H1 (cell line): Measurements from ENCODE around the gene FOXO1.

Experiments
- CTCF ChIP-seq, 3 experiments: IDR thresholded peaks; 1 replicate in 2 of 3; 2 replicates in 1 of 3; pipeline versions ENCODE4 v1.5.1 to v1.6.1; 2011; ENCODE audit warnings: low read length in 3 of 3, mild to moderate bottlenecking in 3 of 3, inconsistent platforms in 2 of 3, low read depth in 1 of 3, moderate library complexity in 1 of 3; ENCODE audit not compliant: insufficient read depth in 1 of 3; ENCODE audit errors: control extremely low read depth in 1 of 3
- EZH2 ChIP-seq: fragments of 200-600 bp; sonication (generic); IDR thresholded peaks from 2 replicates; pipeline ENCODE4 v1.7.1; 2012; ENCODE audit warnings: low read depth, mild to moderate bottlenecking, moderate library complexity, low read length, inconsistent platforms; ENCODE audit not compliant: severe bottlenecking
- JUND ChIP-seq: IDR thresholded peaks from 2 replicates; pipeline ENCODE4 v1.6.1; 2011; ENCODE audit warnings: mild to moderate bottlenecking, improper control_type of control experiment, low read length
- NRF1 ChIP-seq: IDR thresholded peaks from 2 replicates; pipeline ENCODE4 v1.6.1; 2011; ENCODE audit warnings: mild to moderate bottlenecking, low read depth, low read length, improper control_type of control experiment
- RFX5 ChIP-seq: IDR thresholded peaks from 2 replicates; pipeline ENCODE4 v1.6.1; 2011; ENCODE audit warnings: low read depth, low read length, improper control_type of control experiment, borderline replicate concordance
- SP2 ChIP-seq: IDR thresholded peaks from 2 replicates; pipeline ENCODE4 v1.6.1; 2012; ENCODE audit warnings: mild to moderate bottlenecking, low read length, inconsistent platforms

- no peak for TF ChIP-seq RFX5
- no peak for TF ChIP-seq JUND
- no peak for TF ChIP-seq NRF1
- TF ChIP-seq CTCF (IDR thresholded peaks at IDR 0.05; ENCODE audit: control extremely low read depth in 1 of 3, insufficient read depth in 1 of 3, low read depth in 1 of 3, low read length in 3 of 3): no peak
- TF ChIP-seq EZH2: no peak
- no peak for TF ChIP-seq SP2
Measured at GRCh38 chr13:40522282-40522681, 144.2 kb downstream of the FOXO1 start.
